OCI-LY7 (cell line): ENCODE results near the gene ACTN1. TPM values are rescaled to one million over a fixed set of nuclear protein-coding genes. Genes with fewer than 3 reads are reported as not detected.

ENCODE experiments used
- BruUV-seq: library from RNA; stranded (reverse); fragments of 400-500 nt; replicated peaks from 2 replicates; lab custom pipeline; 2021; lab: Mats Ljungman, UMichigan
- CTCF ChIA-PET: fragments of 300-600 bp; sonication (Branson Sonifier 250); formaldehyde crosslinking; loops from one replicate; lab custom pipeline; 2022; ENCODE audit warnings: antibody characterized with exemption; ENCODE audit not compliant: unreplicated experiment; lab: Charles Lee
- POLR2A ChIA-PET: fragments of 300-600 bp; sonication (Branson Sonifier 250); formaldehyde crosslinking; loops from one replicate; lab custom pipeline; 2022; ENCODE audit warnings: antibody characterized with exemption; lab: Charles Lee
- DNase-seq: peaks from one replicate; pipeline ENCODE4 v3.0.0-alpha.2; 2015; ENCODE audit warnings: low spot score
- H2AFZ ChIP-seq: fragments of 200-600 bp; sonication (generic), shearing (Covaris generic); 2 replicates; pipeline ENCODE4 v1.6.1; 2014; ENCODE audit warnings: mild to moderate bottlenecking, antibody characterized with exemption, low read length, moderate library complexity
- H3K27ac ChIP-seq: fragments of 200-600 bp; sonication (generic); 2 replicates; pipeline ENCODE4 v1.5.1; 2014; ENCODE audit warnings: mixed run types, low read depth, mild to moderate bottlenecking, moderate library complexity, low read length, inconsistent platforms; ENCODE audit not compliant: poor library complexity, severe bottlenecking
- H3K36me3 ChIP-seq: fragments of 200-600 bp; sonication (generic); 2 replicates; pipeline ENCODE4 v1.6.1; 2014; ENCODE audit warnings: mild to moderate bottlenecking, antibody characterized with exemption, low read length, moderate library complexity, mixed read lengths; ENCODE audit not compliant: insufficient read depth
- H3K4me1 ChIP-seq: fragments of 200-600 bp; sonication (generic); 2 replicates; pipeline ENCODE4 v1.5.1; 2014; ENCODE audit warnings: mild to moderate bottlenecking, low read length; ENCODE audit not compliant: insufficient read depth, poor library complexity, severe bottlenecking
- H3K4me2 ChIP-seq: fragments of 200-600 bp; sonication (generic); 2 replicates; pipeline ENCODE4 v1.6.1; 2014; ENCODE audit warnings: mild to moderate bottlenecking, low read length
- H3K4me3 ChIP-seq: fragments of 200-600 bp; sonication (generic); 2 replicates; pipeline ENCODE4 v1.5.1; 2014; ENCODE audit warnings: mild to moderate bottlenecking, low read depth, low read length; ENCODE audit not compliant: poor library complexity, severe bottlenecking
- H3K79me2 ChIP-seq: fragments of 200-600 bp; sonication (generic); 2 replicates; pipeline ENCODE4 v1.6.1; 2016; ENCODE audit warnings: low read depth, mild to moderate bottlenecking, low read length, moderate library complexity, mixed read lengths; ENCODE audit not compliant: insufficient read depth
- H3K9me2 ChIP-seq: fragments of 200-600 bp; sonication (generic); 2 replicates; pipeline ENCODE4 v1.6.1; 2016; ENCODE audit warnings: mild to moderate bottlenecking, low read length, mixed read lengths; ENCODE audit not compliant: insufficient read depth
- H3K9me3 ChIP-seq: fragments of 200-600 bp; sonication (generic); 2 replicates; pipeline ENCODE4 v1.6.1; 2014; ENCODE audit warnings: mild to moderate bottlenecking, mixed run types, low read length, mixed read lengths
- H4K20me1 ChIP-seq: fragments of 200-600 bp; sonication (generic); 2 replicates; pipeline ENCODE4 v1.6.1; 2014; ENCODE audit warnings: mild to moderate bottlenecking, antibody characterized with exemption, low read length, moderate library complexity, mixed read lengths; ENCODE audit not compliant: insufficient read depth
- CTCF ChIP-seq: fragments of 200-600 bp; sonication (generic); conservative IDR thresholded peaks from 2 replicates; pipeline ENCODE4 v1.5.1; 2014; ENCODE audit warnings: mild to moderate bottlenecking, antibody characterized with exemption, low read length, moderate library complexity, mixed read lengths
- EZH2phosphoT487 ChIP-seq: fragments of 200-600 bp; sonication (generic); IDR thresholded peaks from 2 replicates; pipeline ENCODE4 v1.6.1; 2018; ENCODE audit warnings: low read depth, borderline replicate concordance, mild to moderate bottlenecking, mixed run types, antibody characterized with exemption, low read length, moderate library complexity, mixed read lengths
- intact Hi-C: fragments of 100-400 bp; cut with micrococcal nuclease; formaldehyde crosslinking; loops from one replicate; pipeline ENCODE4 v1.10.0; 2022; ENCODE audit not compliant: unreplicated experiment
- total RNA-seq, 2 experiments: library from RNA; depleted of rRNA in 1 of 2; stranded (reverse); fragments of >200 nt in 1 of 2; shearing (Covaris generic) in 1 of 2; gene quantifications; 2 replicates each; pipeline ENCODE4 v1.2.3, GENCODE V29; 2014 to 2022

The ACTN1 gene
- total RNA-seq, 2 experiments from 2014 or later: 0.51 to 1.8 TPM

DNA sequence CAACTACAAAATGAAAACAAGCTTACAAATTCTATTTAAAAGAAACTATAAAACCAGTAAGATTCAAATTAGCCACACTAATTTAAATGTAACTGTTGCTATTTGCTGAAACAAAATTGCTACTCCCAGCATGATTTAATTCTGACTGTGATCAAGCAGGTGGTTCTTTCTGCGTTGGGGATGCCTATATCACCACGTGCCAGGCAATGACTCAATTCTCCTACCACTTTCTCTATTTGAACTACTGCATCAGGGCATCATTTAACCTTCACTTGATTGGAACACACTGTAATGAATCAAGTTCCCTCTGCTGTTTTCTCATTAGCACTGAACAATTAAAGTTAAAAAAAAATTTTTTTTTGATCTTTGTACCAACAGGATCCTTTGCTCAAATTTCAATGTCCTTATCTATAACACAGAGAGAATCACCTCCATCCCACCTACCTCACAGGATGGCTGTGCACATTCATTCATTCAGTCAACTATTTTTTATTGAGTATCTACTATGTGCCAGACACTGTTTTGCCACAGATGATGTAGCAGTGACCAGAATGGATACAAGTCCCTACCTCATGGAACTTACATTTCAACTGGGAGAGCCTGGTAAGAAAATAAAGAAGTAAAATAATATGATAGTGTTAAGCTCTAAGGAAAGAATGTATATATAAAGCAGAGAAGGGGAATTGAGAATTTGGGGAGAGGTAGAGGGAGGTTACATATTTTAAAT, 8.0 kb upstream of the ACTN1 start:
- POLR2A ChIA-PET: interaction anchor here (0.7 kb wide), 1 partner anchor 1888 kb away, joined by 3 read pairs; no protein-coding TSS in a partner anchor
- BruUV-seq: no TSS peak
- H2AFZ ChIP-seq: no peak overlapping the region

GRCh38 chr14:68986225-68986624, 7.1 kb upstream of the ACTN1 start:
- intact Hi-C loops: no loop called here
- Histone ChIP-seq H3K27ac (no peak overlapping the region), H2AFZ (no peak overlapping the region), H3K4me2 (no peak overlapping the region), H3K9me2 (no peaks in the 10 kb centered on the region), H3K79me2 (no peaks in the 10 kb centered on the region), H3K4me1 (no peaks in the 10 kb centered on the region), H4K20me1 (no peaks in the 10 kb centered on the region), H3K9me3 (no peaks in the 10 kb centered on the region), H3K36me3 (no peaks in the 10 kb centered on the region), H3K4me3 (no peak overlapping the region)
- no TSS peak for BruUV-seq
- ChIA-PET CTCF (no interaction called here), POLR2A (interaction anchor here (0.7 kb wide), 3 partner anchors 120 to 1887 kb away, joined by 3 to 5 read pairs (median 3); no protein-coding TSS in a partner anchor)
- no peak for DNase-seq
- TF ChIP-seq CTCF (no peak), EZH2phosphoT487 (no peak)

More for the DNA sequence above, 8.0 kb upstream of the ACTN1 start:
- H4K20me1 ChIP-seq: no peaks in the 10 kb centered on the region
- H3K27ac ChIP-seq: no peak overlapping the region
- no peaks in the 10 kb centered on the region for H3K9me2 ChIP-seq
- intact Hi-C loops: no loop called here
- no peaks in the 10 kb centered on the region for H3K36me3 ChIP-seq
- no peak overlapping the region for H3K4me2 ChIP-seq
- H3K79me2 ChIP-seq: no peaks in the 10 kb centered on the region
- CTCF ChIA-PET: interaction anchor here (0.6 kb wide), 1 partner anchor 114 kb away, joined by 3 read pairs; no protein-coding TSS in a partner anchor
- H3K9me3 ChIP-seq: no peaks in the 10 kb centered on the region
- no peak for TF ChIP-seq EZH2phosphoT487
- TF ChIP-seq CTCF: no peak
- no peaks in the 10 kb centered on the region for H3K4me1 ChIP-seq
- DNase-seq: no peak
- H3K4me3 ChIP-seq: no peak overlapping the region

- POLR2A ChIA-PET: no interaction called here
- intact Hi-C loops: no loop called here
Measured at GRCh38 chr14:68984686-68985085, 5.6 kb upstream of the ACTN1 start.

More at GRCh38 chr14:68984686-68985085, 5.6 kb upstream of the ACTN1 start:
- Histone ChIP-seq H3K36me3 (no peaks in the 10 kb centered on the region), H3K9me3 (no peaks in the 10 kb centered on the region), H3K4me1 (no peaks in the 10 kb centered on the region), H3K79me2 (no peaks in the 10 kb centered on the region), H3K4me2 (no peak overlapping the region), H3K27ac (no peak overlapping the region), H3K4me3 (no peak overlapping the region), H2AFZ (no peak overlapping the region), H3K9me2 (no peaks in the 10 kb centered on the region), H4K20me1 (no peaks in the 10 kb centered on the region)
- TF ChIP-seq EZH2phosphoT487 (no peak), CTCF (no peak)
- CTCF ChIA-PET: no interaction called here
- no peak for DNase-seq
- no TSS peak for BruUV-seq
